PC-3 (cell line): ENCODE results near the gene MYH7. TPM values are rescaled to one million over a fixed set of nuclear protein-coding genes. Genes with fewer than 3 reads are reported as not detected.

Experiments used
- ATAC-seq: fragments of 200-7000 bp; cut with Tn5 transposase; 2 replicates; pipeline ENCODE4 v1.9.1; 2020; ENCODE audit warnings: mild to moderate bottlenecking, moderate library complexity
- BruUV-seq: library from RNA; stranded (reverse); fragments of 400-500 nt; replicated peaks from 2 replicates; lab custom pipeline; 2021; lab: Mats Ljungman, UMichigan
- CTCF ChIA-PET: fragments of 300-600 bp; sonication (Branson Sonifier 250); formaldehyde crosslinking; loops from one replicate; lab custom pipeline; 2022; ENCODE audit warnings: antibody characterized with exemption; lab: Charles Lee
- POLR2A ChIA-PET: fragments of 300-600 bp; sonication (Branson Sonifier 250); formaldehyde crosslinking; loops from one replicate; lab custom pipeline; 2022; ENCODE audit warnings: antibody characterized with exemption; ENCODE audit not compliant: unreplicated experiment; lab: Charles Lee
- DNase-seq: peaks from one replicate; pipeline ENCODE4 v3.0.0-alpha.2; 2015
- H2AFZ ChIP-seq: fragments of 300-600 bp; sonication (generic); 2 replicates; pipeline ENCODE4 v1.6.0; 2016; ENCODE audit warnings: antibody characterized with exemption, low read length
- H3F3A ChIP-seq: fragments of 300-600 bp; sonication (generic); one replicate; pipeline ENCODE4 v1.6.0; 2017; ENCODE audit warnings: antibody characterized with exemption, low read length, control low read depth, mild to moderate bottlenecking; ENCODE audit not compliant: unreplicated experiment
- H3K27ac ChIP-seq: fragments of 300-600 bp; sonication (generic); 2 replicates; pipeline ENCODE4 v1.5.1; 2016; ENCODE audit warnings: mild to moderate bottlenecking, low read length
- H3K27me3 ChIP-seq: fragments of 300-600 bp; sonication (generic); 2 replicates; pipeline ENCODE4 v1.6.1; 2016; ENCODE audit warnings: low read length, mixed read lengths
- H3K36me3 ChIP-seq: fragments of 300-600 bp; sonication (generic); 2 replicates; pipeline ENCODE4 v1.6.1; 2016; ENCODE audit warnings: low read depth, mixed run types, low read length, mixed read lengths
- H3K4me1 ChIP-seq: fragments of 300-600 bp; sonication (generic); 2 replicates; pipeline ENCODE4 v1.5.1; 2016; ENCODE audit warnings: low read length; ENCODE audit not compliant: insufficient read depth
- H3K4me2 ChIP-seq: fragments of 300-600 bp; sonication (generic); 2 replicates; pipeline ENCODE4 v1.6.0; 2016; ENCODE audit warnings: low read length
- H3K4me3 ChIP-seq: fragments of 300-600 bp; sonication (generic); 2 replicates; pipeline ENCODE4 v1.5.1; 2016; ENCODE audit warnings: mild to moderate bottlenecking, low read length, mixed read lengths
- H3K79me2 ChIP-seq: fragments of 300-600 bp; sonication (generic); 2 replicates; pipeline ENCODE4 v1.6.1; 2017; ENCODE audit warnings: low read length, mixed read lengths
- H3K9ac ChIP-seq: fragments of 300-600 bp; sonication (generic); 2 replicates; pipeline ENCODE4 v1.6.0; 2016; ENCODE audit warnings: mild to moderate bottlenecking, low read length
- H3K9me2 ChIP-seq: fragments of 300-600 bp; sonication (generic); replicated peaks from 2 replicates; pipeline ENCODE4 v1.6.1; 2016; ENCODE audit warnings: mixed run types, low read length, mixed read lengths
- H3K9me3 ChIP-seq: fragments of 300-600 bp; sonication (generic); 2 replicates; pipeline ENCODE4 v1.6.1; 2016; ENCODE audit warnings: low read length, mixed read lengths
- H4K20me1 ChIP-seq: fragments of 300-600 bp; sonication (generic); 2 replicates; pipeline ENCODE4 v1.6.1; 2016; ENCODE audit warnings: low read length, mixed read lengths
- EZH2 ChIP-seq: fragments of 300-600 bp; sonication (generic); IDR thresholded peaks from one replicate; pipeline ENCODE4 v1.6.1; 2017; ENCODE audit warnings: antibody characterized with exemption, mild to moderate bottlenecking, low read length; ENCODE audit not compliant: unreplicated experiment
- EZH2phosphoT487 ChIP-seq: fragments of 300-600 bp; sonication (generic); IDR thresholded peaks from 2 replicates; pipeline ENCODE4 v1.6.1; 2018; ENCODE audit warnings: mild to moderate bottlenecking, antibody characterized with exemption, low read length, borderline replicate concordance
- intact Hi-C: fragments of 100-400 bp; cut with micrococcal nuclease; formaldehyde crosslinking; loops from 2 replicates; pipeline ENCODE4 v1.9.0; 2023
- total RNA-seq: library from RNA; depleted of rRNA; stranded (reverse); fragments of >200 nt; gene quantifications from 2 replicates; pipeline ENCODE4 v1.2.3, GENCODE V29; 2014
- TF ChIP-seq, protein P1 (sequence below): fragments of 300-600 bp; sonication (generic); conservative IDR thresholded peaks from 2 replicates; pipeline ENCODE4 v1.5.1; 2017; ENCODE audit warnings: antibody characterized with exemption, low read depth, mild to moderate bottlenecking, low read length

The MYH7 gene
- total RNA-seq, 1 experiment from 2014 or later: not detected

DNA sequence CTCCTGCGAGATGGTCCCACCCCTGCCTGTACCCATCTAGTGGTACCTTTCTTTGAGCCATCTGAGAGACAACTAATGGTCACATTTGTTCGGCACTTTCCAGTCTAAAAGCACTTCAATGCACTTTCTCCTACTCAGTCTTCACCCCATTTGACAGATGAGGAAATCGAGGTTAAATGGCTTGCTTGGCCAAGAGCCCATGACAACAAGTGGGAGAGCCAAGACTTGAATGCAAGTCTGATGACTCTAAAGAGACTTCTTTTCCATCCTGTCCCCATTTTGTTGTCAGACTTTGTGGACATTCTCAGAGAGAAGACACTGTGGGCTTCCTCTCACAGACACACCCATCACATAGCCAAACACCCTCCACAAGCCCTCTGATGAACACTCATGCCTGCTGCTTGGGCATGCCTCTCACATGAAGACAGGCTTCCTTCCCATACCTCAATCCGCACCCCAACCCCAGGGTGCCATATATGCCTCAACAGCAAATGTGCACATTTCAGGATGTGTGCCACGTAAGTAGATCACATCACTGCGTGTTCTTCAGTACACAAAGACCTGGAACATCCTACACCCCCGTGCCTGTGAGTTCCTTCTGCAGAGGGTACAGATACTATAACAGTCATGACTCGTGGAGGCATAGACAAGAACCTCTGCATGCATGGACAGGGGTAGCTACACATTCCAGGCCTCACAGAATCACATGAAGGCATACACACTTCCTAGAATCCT is 805 bp downstream of the MYH7 start:
- DNase-seq: no peak
- ChIA-PET CTCF (no interaction called here), POLR2A (no interaction called here)
- H4K20me1 ChIP-seq: no peaks in the 10 kb centered on the region
- H3K4me1 ChIP-seq: no peaks in the 10 kb centered on the region
- no peaks in the 10 kb centered on the region for H3F3A ChIP-seq
- no peaks in the 10 kb centered on the region for H3K79me2 ChIP-seq
- TF ChIP-seq, protein P1, sequence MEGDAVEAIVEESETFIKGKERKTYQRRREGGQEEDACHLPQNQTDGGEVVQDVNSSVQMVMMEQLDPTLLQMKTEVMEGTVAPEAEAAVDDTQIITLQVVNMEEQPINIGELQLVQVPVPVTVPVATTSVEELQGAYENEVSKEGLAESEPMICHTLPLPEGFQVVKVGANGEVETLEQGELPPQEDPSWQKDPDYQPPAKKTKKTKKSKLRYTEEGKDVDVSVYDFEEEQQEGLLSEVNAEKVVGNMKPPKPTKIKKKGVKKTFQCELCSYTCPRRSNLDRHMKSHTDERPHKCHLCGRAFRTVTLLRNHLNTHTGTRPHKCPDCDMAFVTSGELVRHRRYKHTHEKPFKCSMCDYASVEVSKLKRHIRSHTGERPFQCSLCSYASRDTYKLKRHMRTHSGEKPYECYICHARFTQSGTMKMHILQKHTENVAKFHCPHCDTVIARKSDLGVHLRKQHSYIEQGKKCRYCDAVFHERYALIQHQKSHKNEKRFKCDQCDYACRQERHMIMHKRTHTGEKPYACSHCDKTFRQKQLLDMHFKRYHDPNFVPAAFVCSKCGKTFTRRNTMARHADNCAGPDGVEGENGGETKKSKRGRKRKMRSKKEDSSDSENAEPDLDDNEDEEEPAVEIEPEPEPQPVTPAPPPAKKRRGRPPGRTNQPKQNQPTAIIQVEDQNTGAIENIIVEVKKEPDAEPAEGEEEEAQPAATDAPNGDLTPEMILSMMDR: no peak
- TF ChIP-seq EZH2phosphoT487: no peak
- no peak for TF ChIP-seq EZH2
- H3K27me3 ChIP-seq: peaks cover 86% of the 10 kb centered on the region
- H2AFZ ChIP-seq: no peak overlapping the region
- H3K36me3 ChIP-seq: no peaks in the 10 kb centered on the region
- no TSS peak for BruUV-seq
- H3K4me2 ChIP-seq: no peak overlapping the region
- no peaks in the 10 kb centered on the region for H3K9me3 ChIP-seq
- H3K9ac ChIP-seq: no peak overlapping the region
- intact Hi-C loops: no loop called here
- no peak for ATAC-seq
- no peaks in the 10 kb centered on the region for H3K9me2 ChIP-seq
- H3K4me3 ChIP-seq: no peak overlapping the region
- H3K27ac ChIP-seq: no peak overlapping the region

DNA sequence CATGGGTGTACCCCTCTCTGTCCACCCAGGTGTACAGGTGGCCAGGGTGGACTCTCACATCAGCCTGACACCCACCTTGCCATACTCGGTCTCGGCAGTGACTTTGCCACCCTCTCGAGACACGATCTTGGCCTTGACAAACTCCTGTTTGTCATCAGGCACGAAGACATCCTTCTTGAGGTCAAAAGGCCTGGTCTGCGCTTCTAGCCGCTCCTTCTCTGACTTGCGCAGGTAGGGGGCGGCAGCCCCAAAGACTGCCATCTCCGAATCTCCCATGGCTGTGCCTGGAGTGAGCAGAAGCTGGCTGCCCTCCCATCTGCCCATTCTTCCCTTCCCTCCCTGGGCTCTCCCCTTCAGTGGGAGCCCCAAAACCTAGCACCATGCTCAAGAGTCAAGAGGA is 2.0 kb downstream of the MYH7 start:
- H3K9ac ChIP-seq: no peak overlapping the region
- H2AFZ ChIP-seq: no peak overlapping the region
- no peak overlapping the region for H3K4me3 ChIP-seq
- no peaks in the 10 kb centered on the region for H3K4me1 ChIP-seq
- no peaks in the 10 kb centered on the region for H4K20me1 ChIP-seq
- no peak overlapping the region for H3K27ac ChIP-seq
- CTCF ChIA-PET: no interaction called here
- TF ChIP-seq EZH2 (no peak), EZH2phosphoT487 (no peak)
- TF ChIP-seq, protein P1: no peak
- DNase-seq: no peak
- POLR2A ChIA-PET: no interaction called here
- intact Hi-C loops: no loop called here
- H3K27me3 ChIP-seq: peaks cover 74% of the 10 kb centered on the region
- no peak for ATAC-seq
- no peaks in the 10 kb centered on the region for H3K9me3 ChIP-seq
- no TSS peak for BruUV-seq
- no peaks in the 10 kb centered on the region for H3K36me3 ChIP-seq
- no peaks in the 10 kb centered on the region for H3F3A ChIP-seq
- H3K9me2 ChIP-seq: no peaks in the 10 kb centered on the region
- H3K79me2 ChIP-seq: no peaks in the 10 kb centered on the region
- no peak overlapping the region for H3K4me2 ChIP-seq

DNA sequence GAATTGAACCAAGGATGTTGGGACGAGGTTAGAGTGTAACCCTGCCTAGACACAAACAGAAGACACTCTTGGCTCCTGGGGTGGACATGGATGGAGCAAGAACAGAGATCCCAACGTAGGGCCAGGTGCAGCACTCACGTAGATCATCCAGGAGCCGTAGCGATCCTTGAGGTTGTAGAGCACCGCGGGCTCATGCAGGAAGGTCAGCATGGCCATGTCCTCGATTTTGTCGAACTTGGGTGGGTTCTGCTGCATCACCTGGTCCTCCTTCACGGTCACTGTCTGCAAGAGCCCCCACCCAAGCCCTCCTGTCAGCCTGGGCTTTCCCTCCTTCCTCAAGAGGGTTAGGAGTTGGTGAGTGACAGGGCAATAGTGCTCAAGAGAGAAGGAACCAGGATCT is 2.5 kb downstream of the MYH7 start:
- Histone ChIP-seq H3K4me1 (no peaks in the 10 kb centered on the region), H4K20me1 (no peaks in the 10 kb centered on the region), H2AFZ (no peak overlapping the region), H3K4me2 (no peak overlapping the region), H3K27me3 (peaks cover 70% of the 10 kb centered on the region), H3K79me2 (no peaks in the 10 kb centered on the region), H3K9me2 (no peaks in the 10 kb centered on the region), H3K9me3 (no peaks in the 10 kb centered on the region), H3F3A (no peaks in the 10 kb centered on the region), H3K9ac (no peak overlapping the region), H3K36me3 (no peaks in the 10 kb centered on the region), H3K4me3 (no peak overlapping the region), H3K27ac (no peak overlapping the region)
- TF ChIP-seq EZH2phosphoT487 (no peak), EZH2 (no peak)
- TF ChIP-seq, protein P1: no peak
- intact Hi-C loops: no loop called here
- no TSS peak for BruUV-seq
- CTCF ChIA-PET: no interaction called here
- no peak for ATAC-seq
- POLR2A ChIA-PET: no interaction called here
- DNase-seq: no peak
